Spleen (tissue), 11 donors: Measurements from ENCODE around the gene NRDC. TPM values are rescaled to one million over a fixed set of nuclear protein-coding genes. Genes with fewer than 3 reads are reported as not detected.
A peak's percentile ranks its signal among the peaks of the same experiment; 100 is the strongest.

Source experiments
- DNase-seq: peaks from one replicate; pipeline ENCODE4 v3.0.0-alpha.2; 2020
- H3K27ac ChIP-seq, 8 donors: fragments of 200-600 bp; sonication (generic) in 7 of 8; 1 replicate in 4 of 8; 2 replicates in 4 of 8; pipeline versions ENCODE4 v1.5.0 to v1.8.0; 2016 to 2021; ENCODE audit warnings: inconsistent platforms in 4 of 8, mild to moderate bottlenecking in 4 of 8, moderate library complexity in 1 of 8
- H3K27me3 ChIP-seq, 7 donors: fragments of 200-600 bp; sonication (generic) in 6 of 7; replicated peaks in 1 of 7; 1 replicate in 4 of 7; 2 replicates in 3 of 7; pipeline versions ENCODE4 v1.5.0 to v1.8.0; 2016 to 2021; ENCODE audit warnings: inconsistent platforms in 3 of 7, mild to moderate bottlenecking in 1 of 7
- H3K36me3 ChIP-seq, 6 donors: fragments of 200-600 bp; sonication (generic) in 5 of 6; 1 replicate in 4 of 6; 2 replicates in 2 of 6; pipeline versions ENCODE4 v1.5.0 to v1.8.0; 2016 to 2021; ENCODE audit warnings: inconsistent platforms in 2 of 6
- H3K4me1 ChIP-seq, 6 donors: fragments of 200-600 bp; sonication (generic) in 5 of 6; 1 replicate in 3 of 6; 2 replicates in 3 of 6; pipeline versions ENCODE4 v1.5.0 to v1.8.0; 2016 to 2021; ENCODE audit warnings: inconsistent platforms in 3 of 6
- H3K4me3 ChIP-seq, 8 donors: fragments of 200-600 bp; sonication (generic) in 7 of 8; 1 replicate in 4 of 8; 2 replicates in 4 of 8; pipeline versions ENCODE4 v1.5.0 to v1.8.0; 2016 to 2021; ENCODE audit warnings: inconsistent platforms in 4 of 8, mild to moderate bottlenecking in 4 of 8, moderate library complexity in 2 of 8
- H3K9me3 ChIP-seq, 8 donors: fragments of 200-600 bp; sonication (generic) in 7 of 8; 1 replicate in 4 of 8; 2 replicates in 4 of 8; pipeline versions ENCODE4 v1.5.0 to v1.8.0; 2016 to 2021; ENCODE audit warnings: inconsistent platforms in 4 of 8
- POLR2A ChIP-seq, 3 donors: fragments of 450-650 bp; IDR thresholded peaks; one replicate each; pipeline ENCODE4 v1.5.1; 2017; ENCODE audit warnings: antibody characterized with exemption in 3 of 3, mild to moderate bottlenecking in 1 of 3
- POLR2AphosphoS5 ChIP-seq, 3 donors: sonication (generic); formaldehyde crosslinking; IDR thresholded peaks; one replicate each; pipeline ENCODE4 v1.5.1; 2017; ENCODE audit warnings: antibody characterized with exemption in 3 of 3
- WGBS, 5 donors: extraction: QIAGEN DNeasy Blood & Tissue Kit in 3 of 5; methylation state at CpG; one replicate each; pipeline versions ENCODE4 v1.1.5 to v1.1.7; 2013 to 2018; 5-methylcytosine and 5-hydroxymethylcytosine counted together
- intact Hi-C: fragments of 100-400 bp; cut with DNase I; formaldehyde crosslinking; loops from one replicate; pipeline ENCODE4 v1.15.0; 2023; ENCODE audit warnings: low total_unique reads
- polyA plus RNA-seq, 3 donors: library from polyadenylated mRNA; stranded (reverse); fragments of 200-250 nt; gene quantifications; one replicate each; pipeline ENCODE4 v1.2.1, GENCODE V29; 2013
- total RNA-seq, 7 donors: library from RNA; depleted of rRNA in 3 of 7; stranded (reverse); fragments of >200 nt in 3 of 7; fragmentation: NEBNext Ultra II Directional in 4 of 7; extraction: Animal tissue kit (Norgen Biotek cat#: 25700) in 4 of 7; gene quantifications; one replicate each; pipeline versions ENCODE4 v1.1.0 to v1.2.1, GENCODE V29; 2016 to 2021
- TF ChIP-seq, protein P1 (sequence below), 11 experiments: fragments of 200-600 bp in 7 of 11; fragments of 450-650 bp in 4 of 11; sonication (generic) in 4 of 11; IDR thresholded peaks in 8 of 11; conservative IDR thresholded peaks in 3 of 11; 1 replicate in 7 of 11; 2 replicates in 4 of 11; pipeline versions ENCODE4 v1.4.0 to v1.8.0; 2016 to 2021; ENCODE audit warnings: antibody characterized with exemption in 11 of 11, inconsistent platforms in 4 of 11, mild to moderate bottlenecking in 1 of 11
- donor health status: healthy with polysubstance abuse.
- donor health status: DM: no; HTN: no; CAD: no; lungs with moderate emphysema.
- donor health status: DM: no; HTN: no; CAD: no.
- donor health status: Bipolar disorder and iron deficiency.
- donor health status: healthy.
- donor health status: DM: no; HTN: no; CAD: no.
- donor health status: DM: yes; HTN: yes; CAD: no.

NRDC gene
- total and polyA plus RNA-seq, 10 donors = 61.3 to 189 (median 120) TPM

- Histone ChIP-seq H3K27me3 (no peaks in the 10 kb centered on the region), H3K27ac (no peak overlapping the region), H3K4me1 (no peaks in the 10 kb centered on the region), H3K36me3 (peaks cover 0 to 100% (median 68%) of the 10 kb centered on the region in 6 donors), H3K9me3 (no peaks in the 10 kb centered on the region), H3K4me3 (no peak overlapping the region)
- TF ChIP-seq POLR2AphosphoS5 (IDR thresholded peaks at IDR 0.05) (no peak), POLR2A (IDR thresholded peaks at IDR 0.05) (no peak)
- TF ChIP-seq, protein P1, sequence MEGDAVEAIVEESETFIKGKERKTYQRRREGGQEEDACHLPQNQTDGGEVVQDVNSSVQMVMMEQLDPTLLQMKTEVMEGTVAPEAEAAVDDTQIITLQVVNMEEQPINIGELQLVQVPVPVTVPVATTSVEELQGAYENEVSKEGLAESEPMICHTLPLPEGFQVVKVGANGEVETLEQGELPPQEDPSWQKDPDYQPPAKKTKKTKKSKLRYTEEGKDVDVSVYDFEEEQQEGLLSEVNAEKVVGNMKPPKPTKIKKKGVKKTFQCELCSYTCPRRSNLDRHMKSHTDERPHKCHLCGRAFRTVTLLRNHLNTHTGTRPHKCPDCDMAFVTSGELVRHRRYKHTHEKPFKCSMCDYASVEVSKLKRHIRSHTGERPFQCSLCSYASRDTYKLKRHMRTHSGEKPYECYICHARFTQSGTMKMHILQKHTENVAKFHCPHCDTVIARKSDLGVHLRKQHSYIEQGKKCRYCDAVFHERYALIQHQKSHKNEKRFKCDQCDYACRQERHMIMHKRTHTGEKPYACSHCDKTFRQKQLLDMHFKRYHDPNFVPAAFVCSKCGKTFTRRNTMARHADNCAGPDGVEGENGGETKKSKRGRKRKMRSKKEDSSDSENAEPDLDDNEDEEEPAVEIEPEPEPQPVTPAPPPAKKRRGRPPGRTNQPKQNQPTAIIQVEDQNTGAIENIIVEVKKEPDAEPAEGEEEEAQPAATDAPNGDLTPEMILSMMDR (IDR thresholded peaks at IDR 0.05 in 8 of 11, conservative IDR thresholded peaks at IDR 0.05 in 3 of 11) = no peak
- no peak for DNase-seq
- intact Hi-C loops = no loop called here
- 95 to 98% (median 97%) methylated on average over 3 of the region's 3 CpGs for WGBS, 5 donors
These were observed 60.0 kb downstream of the NRDC start for GRCh38 chr1:51818487-51818886.

- Histone ChIP-seq H3K4me1 (no peaks in the 10 kb centered on the region), H3K9me3 (no peaks in the 10 kb centered on the region), H3K27me3 (no peaks in the 10 kb centered on the region), H3K27ac (no peak overlapping the region), H3K4me3 (no peak overlapping the region), H3K36me3 (peaks cover 0 to 100% (median 73%) of the 10 kb centered on the region in 6 donors)
- DNase-seq = no peak
- WGBS, 5 donors = 92 to 100% (median 94%) methylated on average over 1 of the region's 1 CpG
- intact Hi-C loops = no loop called here
- no peak for TF ChIP-seq POLR2A (IDR thresholded peaks at IDR 0.05)
- TF ChIP-seq, protein P1 (IDR thresholded peaks at IDR 0.05 in 8 of 11, conservative IDR thresholded peaks at IDR 0.05 in 3 of 11) = no peak
- no peak for TF ChIP-seq POLR2AphosphoS5 (IDR thresholded peaks at IDR 0.05)
These were observed 64.0 kb downstream of the NRDC start for GRCh38 chr1:51814513-51814912.

GRCh38 chr1:51799372-51799771, 79.2 kb downstream of the NRDC start:
- H3K27ac ChIP-seq = peak overlapping the region in 1 of 8 donors; percentile 28
- no peak for DNase-seq
- H3K36me3 ChIP-seq = peaks cover 0 to 100% (median 71%) of the 10 kb centered on the region in 6 donors
- 72 to 85% (median 82%) methylated on average over 2 of the region's 2 CpGs for WGBS, 5 donors
- intact Hi-C loops = no loop called here
- no peak overlapping the region for H3K4me3 ChIP-seq
- H3K9me3 ChIP-seq = no peaks in the 10 kb centered on the region
- no peak for TF ChIP-seq POLR2AphosphoS5 (IDR thresholded peaks at IDR 0.05)
- TF ChIP-seq POLR2A (IDR thresholded peaks at IDR 0.05) = no peak
- TF ChIP-seq, protein P1 (IDR thresholded peaks at IDR 0.05 in 8 of 11, conservative IDR thresholded peaks at IDR 0.05 in 3 of 11) = no peak
- peaks cover 0 to 4% (median 0%) of the 10 kb centered on the region in 6 donors for H3K4me1 ChIP-seq
- no peaks in the 10 kb centered on the region for H3K27me3 ChIP-seq

DNA sequence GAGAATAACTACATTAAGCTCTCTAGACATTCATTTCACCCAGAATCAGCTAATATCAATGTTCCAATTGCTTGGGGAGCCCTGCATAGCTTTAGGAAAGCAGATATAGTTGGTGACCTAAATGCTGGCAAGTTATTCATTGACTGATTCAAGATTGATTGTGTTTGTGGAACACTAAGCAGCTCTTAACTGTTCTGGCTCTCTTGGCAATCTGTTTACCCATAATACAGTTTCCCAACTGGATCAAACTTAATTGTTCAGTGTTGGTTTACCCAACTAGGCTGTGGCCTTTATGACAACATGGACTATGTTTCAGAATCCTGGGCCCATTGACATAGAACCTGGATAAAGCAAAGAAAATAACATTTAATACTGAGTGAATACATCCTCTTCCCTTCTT, 83.7 kb downstream of the NRDC start:
- no peaks in the 10 kb centered on the region for H3K9me3 ChIP-seq
- H3K27ac ChIP-seq = no peak overlapping the region
- intact Hi-C loops = no loop called here
- no peaks in the 10 kb centered on the region for H3K27me3 ChIP-seq
- H3K4me1 ChIP-seq = peaks cover 0 to 4% (median 0%) of the 10 kb centered on the region in 6 donors
- no peak for TF ChIP-seq POLR2AphosphoS5 (IDR thresholded peaks at IDR 0.05)
- TF ChIP-seq, protein P1 (IDR thresholded peaks at IDR 0.05 in 8 of 11, conservative IDR thresholded peaks at IDR 0.05 in 3 of 11) = no peak
- TF ChIP-seq POLR2A (IDR thresholded peaks at IDR 0.05) = no peak
- DNase-seq = no peak
- no peak overlapping the region for H3K4me3 ChIP-seq
- peaks cover 7 to 100% (median 82%) of the 10 kb centered on the region in 6 donors for H3K36me3 ChIP-seq
